Hepatocyte (in vitro differentiated cells): ENCODE measurements around the gene HBB.

Source experiments
- CTCF ChIP-seq: fragments of 200-600 bp; sonication (generic); IDR thresholded peaks from 2 replicates; pipeline ENCODE4 v1.5.1; 2016; ENCODE audit warnings: antibody characterized with exemption, mild to moderate bottlenecking; ENCODE audit not compliant: poor library complexity
- EZH2 ChIP-seq: fragments of 200-600 bp; sonication (generic); IDR thresholded peaks from 2 replicates; pipeline ENCODE4 v1.6.1; 2016; ENCODE audit warnings: antibody characterized with exemption, mild to moderate bottlenecking, borderline replicate concordance

DNA sequence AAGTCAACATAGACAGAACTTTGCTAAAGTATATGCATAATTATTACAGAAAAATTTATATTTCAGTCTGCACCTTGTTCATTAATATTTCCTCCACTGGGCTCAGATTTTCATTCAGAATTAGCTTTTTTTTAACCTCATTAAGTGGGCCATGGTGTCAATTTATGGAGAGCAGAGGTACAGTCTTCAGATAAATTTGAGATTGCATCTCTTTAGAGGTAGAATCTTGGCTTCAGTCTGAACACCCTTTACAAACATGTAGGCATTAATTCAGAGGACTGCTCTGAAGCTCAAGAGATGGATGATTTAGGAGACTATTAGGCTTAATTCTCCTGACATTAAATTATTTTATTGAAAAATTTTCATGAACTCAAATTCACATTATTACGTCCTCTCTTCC, 3.4 kb upstream of the HBB start:
- TF ChIP-seq CTCF, result no peak
- no peak for TF ChIP-seq EZH2
